Activated CD4-positive, CD25-positive, alpha-beta regulatory T cell treated with anti-CD3 and anti-CD28 coated beads, Interleukin-2, amount 50 U/mL, for 24 hours (primary cell): ENCODE results near the gene FAM120B.

ENCODE experiments used
- ATAC-seq, 2 donors: fragments of 150-1000 bp; cut with Tn5 transposase; one replicate each; pipeline ENCODE4 v1.10.0; 2021; ENCODE audit warnings: mild to moderate bottlenecking in 1 of 2, moderate library complexity in 1 of 2

FAM120B gene

GRCh38 chr6:170448317-170448716 is 141.8 kb downstream of the FAM120B start:
- ATAC-seq, result no peak

- ATAC-seq, result no peak
Measured at GRCh38 chr6:170448751-170449630, 142.4 kb downstream of the FAM120B start.

GRCh38 chr6:170449835-170450753 is 143.5 kb downstream of the FAM120B start:
- ATAC-seq, result no peak

- no peak for ATAC-seq
Measured at GRCh38 chr6:170450916-170451761, 144.6 kb downstream of the FAM120B start.

GRCh38 chr6:170451762-170452651 is 145.4 kb downstream of the FAM120B start:
- ATAC-seq, result no peak

GRCh38 chr6:170452767-170453545 is 146.4 kb downstream of the FAM120B start:
- ATAC-seq, result no peak

- no peak for ATAC-seq
Measured at GRCh38 chr6:170453586-170454511, 147.3 kb downstream of the FAM120B start.

GRCh38 chr6:170454512-170455285 is 148.1 kb downstream of the FAM120B start:
- ATAC-seq, result no peak

GRCh38 chr6:170455335-170455979 is 148.9 kb downstream of the FAM120B start:
- no peak for ATAC-seq

- no peak for ATAC-seq
Measured at GRCh38 chr6:170456334-170456733, 149.8 kb downstream of the FAM120B start.
